Measurements from ENCODE around the gene DYNLT2.

DYNLT2 gene

DNA sequence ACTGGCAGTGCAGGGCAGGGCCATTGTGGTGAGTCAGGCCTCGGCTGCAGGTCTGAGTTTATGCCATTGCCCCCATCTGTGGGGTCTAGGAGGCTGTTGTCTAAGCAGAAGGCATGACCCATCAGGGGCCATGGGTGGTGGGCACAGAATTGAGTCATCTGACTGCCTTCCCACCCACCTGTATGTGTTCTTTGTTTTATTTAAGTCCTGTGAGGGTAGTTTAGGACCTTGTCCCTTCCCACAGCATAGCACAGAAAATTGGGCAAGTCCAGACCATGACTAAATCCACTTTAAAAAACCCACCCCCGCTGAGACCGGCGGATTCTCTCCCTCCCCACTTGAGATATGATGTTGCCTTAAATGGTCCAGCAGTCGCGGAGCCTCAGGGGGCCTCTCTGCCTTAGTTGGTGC, 40.4 kb upstream of the DYNLT2 start:
- no peaks in the 10 kb centered on the region for H3K27me3 ChIP-seq (replicated peaks)
- no peak overlapping the region for H3K4me3 ChIP-seq (ENCODE audit: low read depth, low read length)
- TF ChIP-seq, protein P1, sequence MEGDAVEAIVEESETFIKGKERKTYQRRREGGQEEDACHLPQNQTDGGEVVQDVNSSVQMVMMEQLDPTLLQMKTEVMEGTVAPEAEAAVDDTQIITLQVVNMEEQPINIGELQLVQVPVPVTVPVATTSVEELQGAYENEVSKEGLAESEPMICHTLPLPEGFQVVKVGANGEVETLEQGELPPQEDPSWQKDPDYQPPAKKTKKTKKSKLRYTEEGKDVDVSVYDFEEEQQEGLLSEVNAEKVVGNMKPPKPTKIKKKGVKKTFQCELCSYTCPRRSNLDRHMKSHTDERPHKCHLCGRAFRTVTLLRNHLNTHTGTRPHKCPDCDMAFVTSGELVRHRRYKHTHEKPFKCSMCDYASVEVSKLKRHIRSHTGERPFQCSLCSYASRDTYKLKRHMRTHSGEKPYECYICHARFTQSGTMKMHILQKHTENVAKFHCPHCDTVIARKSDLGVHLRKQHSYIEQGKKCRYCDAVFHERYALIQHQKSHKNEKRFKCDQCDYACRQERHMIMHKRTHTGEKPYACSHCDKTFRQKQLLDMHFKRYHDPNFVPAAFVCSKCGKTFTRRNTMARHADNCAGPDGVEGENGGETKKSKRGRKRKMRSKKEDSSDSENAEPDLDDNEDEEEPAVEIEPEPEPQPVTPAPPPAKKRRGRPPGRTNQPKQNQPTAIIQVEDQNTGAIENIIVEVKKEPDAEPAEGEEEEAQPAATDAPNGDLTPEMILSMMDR (IDR thresholded peaks at IDR 0.05; ENCODE audit: low read depth, low read length, missing control alignments), result no peak
- DNase-seq, result no peak
- no peak overlapping the region for H3K27ac ChIP-seq
- in situ Hi-C loops (cut with HindIII; ENCODE audit: low pct_ligation_motif_present, low sequenced_read_pairs), result no loop called here
- no peaks in the 10 kb centered on the region for H3K36me3 ChIP-seq (replicated peaks)

DNA sequence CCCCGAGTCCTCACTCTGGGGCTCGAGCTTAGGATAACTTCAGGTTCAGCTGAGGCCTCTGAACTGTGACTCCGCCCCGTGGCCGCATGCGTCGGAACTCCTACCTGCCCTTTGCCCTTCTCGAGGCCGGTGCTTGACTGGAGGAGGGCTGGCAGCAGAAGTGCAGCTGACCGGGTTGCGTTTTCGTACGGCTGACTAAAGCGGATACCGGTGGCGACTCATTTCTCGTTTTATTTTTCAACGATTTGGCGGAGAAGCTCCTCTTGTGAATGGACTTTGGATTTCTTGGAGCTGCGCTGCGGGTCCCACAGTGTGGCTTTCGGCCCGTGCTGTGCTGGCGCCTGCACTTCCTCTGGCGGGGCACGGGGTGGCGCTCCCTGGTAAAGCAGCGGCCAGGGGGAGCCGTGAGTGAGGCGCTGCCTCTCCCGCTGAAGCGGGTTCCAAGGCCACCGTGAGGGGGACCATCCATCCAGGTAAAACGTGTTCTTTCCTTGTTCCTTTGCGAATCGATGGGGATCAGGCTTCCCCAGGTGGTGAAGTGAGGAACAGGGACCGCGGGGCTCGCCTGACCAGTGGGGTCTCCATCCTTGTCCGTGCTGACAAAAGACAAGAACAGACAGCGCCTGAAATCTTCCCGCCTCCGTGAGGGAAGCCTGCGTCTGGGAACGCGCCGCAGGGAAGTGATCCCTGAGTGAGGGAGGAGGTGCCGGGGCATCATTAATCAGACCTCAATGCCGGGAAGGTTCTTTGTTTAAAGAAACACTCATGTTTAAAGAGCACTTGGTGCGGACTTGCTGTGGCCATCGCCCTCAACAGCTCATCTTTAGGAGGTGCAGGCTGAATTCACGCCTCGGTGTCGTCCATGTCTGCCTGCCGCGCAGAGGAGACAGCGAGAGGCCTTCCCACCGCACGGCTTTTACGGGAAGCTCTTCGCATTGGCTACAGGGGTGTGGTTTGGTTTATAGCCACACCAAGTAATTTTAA, 38.9 kb upstream of the DYNLT2 start:
- Histone ChIP-seq H3K4me3 (ENCODE audit: low read depth, low read length) (peak overlapping the region; percentile 57), H3K36me3 (replicated peaks) (no peaks in the 10 kb centered on the region), H3K27me3 (replicated peaks) (no peaks in the 10 kb centered on the region), H3K27ac (no peak overlapping the region)
- TF ChIP-seq, protein P1 (IDR thresholded peaks at IDR 0.05; ENCODE audit: low read depth, low read length, missing control alignments), result peak; percentile 99
- in situ Hi-C loops (cut with HindIII; ENCODE audit: low pct_ligation_motif_present, low sequenced_read_pairs), result no loop called here
- DNase-seq, result peak; percentile 51

DNA sequence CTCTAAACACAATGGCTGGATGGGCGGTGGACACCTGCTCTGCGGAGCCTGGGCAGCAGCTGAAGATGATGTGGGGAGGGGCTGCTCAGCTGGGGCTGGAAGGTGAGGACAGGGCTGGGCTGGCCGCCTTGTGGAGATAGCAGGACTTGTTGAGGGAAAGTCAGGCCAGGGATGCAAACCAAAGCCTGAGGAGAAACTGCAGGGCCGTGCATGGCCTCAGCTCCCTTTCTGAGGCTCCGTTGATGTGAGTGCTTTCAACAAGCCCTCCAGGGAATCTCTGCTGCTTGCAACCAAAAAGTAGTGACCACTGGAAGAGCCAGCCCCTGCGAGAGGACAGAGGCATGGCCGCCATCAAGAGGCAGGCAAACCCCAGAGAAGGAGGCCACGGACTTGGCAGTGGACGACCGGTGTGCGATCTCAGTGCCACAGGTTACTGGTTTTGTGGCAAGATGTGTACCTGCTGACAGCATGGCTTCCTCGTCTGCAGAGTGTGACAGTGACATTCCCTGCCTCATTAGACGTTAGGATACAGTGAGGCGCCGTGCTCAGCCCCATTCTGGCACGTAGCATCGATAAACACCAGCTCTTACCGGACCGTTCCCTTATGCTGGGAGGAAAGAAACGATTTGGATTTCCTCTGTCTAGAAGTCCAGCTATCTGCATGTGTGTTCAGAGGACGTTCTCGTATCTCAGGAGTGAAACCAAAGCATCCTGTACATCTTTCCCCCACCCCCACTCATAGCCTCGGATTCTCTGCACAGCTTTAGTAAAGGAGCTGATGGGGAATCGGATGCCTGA, 38.0 kb upstream of the DYNLT2 start:
- peak overlapping the region; percentile 57 for H3K4me3 ChIP-seq (ENCODE audit: low read depth, low read length)
- TF ChIP-seq, protein P1 (IDR thresholded peaks at IDR 0.05; ENCODE audit: low read depth, low read length, missing control alignments), result no peak
- H3K27me3 ChIP-seq (replicated peaks), result no peaks in the 10 kb centered on the region
- H3K36me3 ChIP-seq (replicated peaks), result no peaks in the 10 kb centered on the region
- DNase-seq, result no peak
- no peak overlapping the region for H3K27ac ChIP-seq
- in situ Hi-C loops (cut with HindIII; ENCODE audit: low pct_ligation_motif_present, low sequenced_read_pairs), result no loop called here

DNA sequence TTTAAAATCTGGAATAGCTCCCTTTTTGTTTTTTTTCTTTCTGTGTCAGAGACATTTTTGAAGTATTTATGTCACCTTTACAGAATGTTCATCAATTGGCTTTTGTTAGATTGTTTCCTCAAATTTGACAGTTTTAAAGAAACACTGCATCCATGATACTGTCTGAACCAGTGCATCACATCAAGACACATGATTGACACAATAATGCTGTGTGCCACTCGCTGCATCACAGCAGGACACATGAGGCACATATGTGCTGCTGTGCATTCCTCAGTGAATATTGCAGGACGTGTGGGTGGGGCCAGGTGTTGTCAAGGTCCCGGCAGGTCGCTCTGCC, 37.4 kb upstream of the DYNLT2 start:
- TF ChIP-seq, protein P1 (IDR thresholded peaks at IDR 0.05; ENCODE audit: low read depth, low read length, missing control alignments), result no peak
- DNase-seq, result no peak
- Histone ChIP-seq H3K4me3 (ENCODE audit: low read depth, low read length) (no peak overlapping the region), H3K27me3 (replicated peaks) (no peaks in the 10 kb centered on the region), H3K27ac (no peak overlapping the region), H3K36me3 (replicated peaks) (no peaks in the 10 kb centered on the region)
- in situ Hi-C loops (cut with HindIII; ENCODE audit: low pct_ligation_motif_present, low sequenced_read_pairs), result no loop called here

DNA sequence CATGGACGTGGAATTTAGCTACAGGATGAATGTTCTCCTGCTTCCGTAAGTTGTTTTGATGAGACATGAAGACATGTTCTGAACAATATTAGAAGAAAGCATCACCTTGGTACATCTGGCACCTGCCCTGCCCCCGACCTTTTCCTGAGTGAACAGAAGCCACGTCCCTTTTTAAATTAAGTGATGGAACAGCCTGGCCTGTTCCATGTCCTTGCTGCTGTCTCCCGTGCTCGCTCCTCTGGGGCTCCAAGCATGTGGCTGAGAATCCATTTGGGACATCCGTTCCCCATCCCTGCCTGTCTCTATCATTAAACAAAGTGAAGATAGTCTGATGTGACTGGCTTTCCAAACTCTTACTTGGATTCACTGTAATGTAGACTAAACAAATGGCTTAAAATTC, 36.4 kb upstream of the DYNLT2 start:
- Histone ChIP-seq H3K27me3 (replicated peaks) (no peaks in the 10 kb centered on the region), H3K4me3 (ENCODE audit: low read depth, low read length) (no peak overlapping the region), H3K27ac (no peak overlapping the region), H3K36me3 (replicated peaks) (no peaks in the 10 kb centered on the region)
- in situ Hi-C loops (cut with HindIII; ENCODE audit: low pct_ligation_motif_present, low sequenced_read_pairs), result no loop called here
- DNase-seq, result no peak
- TF ChIP-seq, protein P1 (IDR thresholded peaks at IDR 0.05; ENCODE audit: low read depth, low read length, missing control alignments), result no peak

Data from brain microvascular endothelial cell (primary cell).